ENCODE data around the gene STK36. TPM values are rescaled to one million over a fixed set of nuclear protein-coding genes. Genes with fewer than 3 reads are reported as not detected.

STK36 gene
- total RNA-seq, 1 experiment from 2014 or later = 38.7 TPM

- Histone ChIP-seq H3K4me1 (ENCODE audit: insufficient read depth, low read length) (no peaks in the 10 kb centered on the region), H4K5ac (ENCODE audit: insufficient read length, low read depth, low read length) (no peak overlapping the region), H3K23ac (ENCODE audit: insufficient read length, low read depth, low read length) (no peak overlapping the region), H3K23me2 (ENCODE audit: insufficient read length, low read depth, low read length, poor library complexity, severe bottlenecking) (no peaks in the 10 kb centered on the region), H3K79me2 (ENCODE audit: insufficient read depth, low read length) (no peaks in the 10 kb centered on the region), H2BK20ac (ENCODE audit: low read depth, low read length, poor library complexity, severe bottlenecking) (no peak overlapping the region), H4K20me1 (ENCODE audit: control insufficient read depth, insufficient read depth, insufficient read length) (no peaks in the 10 kb centered on the region), H3K18ac (ENCODE audit: insufficient read length, low read depth, low read length) (no peak overlapping the region), H3K4me2 (ENCODE audit: insufficient read depth, insufficient read length, low read length) (no peak overlapping the region), H2AK5ac (ENCODE audit: insufficient read length, low read length) (no peak overlapping the region), H3K79me1 (ENCODE audit: insufficient read depth, low read depth, low read length, poor library complexity, severe bottlenecking) (no peaks in the 10 kb centered on the region), H3K9me3 (ENCODE audit: control insufficient read depth, low read depth, low read length) (no peaks in the 10 kb centered on the region), H3K9ac (ENCODE audit: extremely low read depth, insufficient read length, low read length) (no peak overlapping the region), H3K27me3 (ENCODE audit: insufficient read depth, low read length) (no peaks in the 10 kb centered on the region), H2BK120ac (ENCODE audit: low read depth, low read length, poor library complexity, severe bottlenecking) (no peak overlapping the region), H2BK15ac (ENCODE audit: low read depth, low read length) (no peak overlapping the region), H3K27ac (ENCODE audit: insufficient read length, low read depth, low read length) (no peak overlapping the region), H2AFZ (ENCODE audit: low read length) (no peak overlapping the region), H2BK5ac (ENCODE audit: insufficient read length, low read length) (no peak overlapping the region), H3K4ac (ENCODE audit: low read depth, low read length) (no peak overlapping the region), H3T11ph (ENCODE audit: low read length) (no peak overlapping the region), H4K8ac (replicated peaks; ENCODE audit: insufficient read length, low read depth, low read length) (no peak overlapping the region), H2BK12ac (ENCODE audit: insufficient read length, low read depth, low read length) (no peak overlapping the region), H3K14ac (ENCODE audit: insufficient read depth, low read length) (no peak overlapping the region), H3K56ac (ENCODE audit: insufficient read length, low read depth, low read length) (no peak overlapping the region), H4K91ac (ENCODE audit: insufficient read length, low read depth, low read length) (no peak overlapping the region)
- no peak for TF ChIP-seq CTCF (conservative IDR thresholded peaks at IDR 0.05)
- no peak for DNase-seq
- H3K27me3 Mint-ChIP-seq (ENCODE audit: low read depth) = no peaks in the 10 kb centered on the region
- no peak overlapping the region for H3K4me3 Mint-ChIP-seq
- H3K27ac Mint-ChIP-seq = no peak overlapping the region
- no peaks in the 10 kb centered on the region for H3K9me3 Mint-ChIP-seq
- peaks cover 2 to 62% (median 29%) of the 10 kb centered on the region in 3 experiments; a peak in 5 of 7 replicates for H3K36me3 Mint-ChIP-seq (ENCODE audit: insufficient read depth in 1 of 3, low read depth in 3 of 3)
- no peaks in the 10 kb centered on the region; a peak in 1 of 4 replicates for H3K4me1 Mint-ChIP-seq
Measured at GRCh38 chr2:218691234-218691633, 19.3 kb downstream of the STK36 start.

Data from H9 (cell line).